GM19467 (cell line): ENCODE measurements around the gene CDKN3.
"Not testable (repeated sequence)": the region's sequence is repeated elsewhere in the genome, so short reads cannot be mapped to it uniquely, and the experiment has no call there.

Experiments used
- ATAC-seq: cut with Tn5 transposase; IDR thresholded peaks from one replicate; pipeline ENCODE4 v1.9.1; 2021; ENCODE audit warnings: mild to moderate bottlenecking, moderate library complexity; ENCODE audit not compliant: unreplicated experiment

Gene CDKN3

GRCh38 chr14:54370323-54371198, 26.2 kb upstream of the CDKN3 start:
- ATAC-seq: no peak

- no peak for ATAC-seq
These were observed 22.5 kb upstream of the CDKN3 start for GRCh38 chr14:54374117-54374884.

- ATAC-seq: no peak
These were observed 19.3 kb upstream of the CDKN3 start for GRCh38 chr14:54377501-54377900.

GRCh38 chr14:54378893-54379292, 17.9 kb upstream of the CDKN3 start:
- not testable (repeated sequence) for ATAC-seq

DNA sequence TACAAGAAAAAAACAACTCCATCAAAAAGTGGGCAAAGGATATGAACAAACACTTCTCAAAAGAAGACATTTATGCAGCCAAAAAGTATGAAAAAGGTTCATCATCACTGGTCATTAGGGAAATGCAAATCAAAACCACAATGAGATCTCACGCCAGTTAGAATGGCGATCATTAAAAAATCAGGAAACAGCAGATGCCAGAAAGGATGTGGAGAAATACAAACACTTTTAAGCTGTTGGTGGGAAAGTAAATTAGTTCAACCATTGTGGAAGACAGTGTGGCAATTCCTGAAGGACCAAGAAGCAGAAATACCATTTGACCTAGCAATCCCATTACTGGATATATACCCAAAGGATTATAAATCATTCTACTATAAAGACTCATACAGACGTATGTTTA, 16.2 kb upstream of the CDKN3 start:
- ATAC-seq: not testable (repeated sequence)

GRCh38 chr14:54381821-54382220, 15.0 kb upstream of the CDKN3 start:
- ATAC-seq: no peak

GRCh38 chr14:54383835-54384234, 13.0 kb upstream of the CDKN3 start:
- no peak for ATAC-seq

GRCh38 chr14:54385556-54385955, 11.3 kb upstream of the CDKN3 start:
- no peak for ATAC-seq

GRCh38 chr14:54387328-54387727, 9.5 kb upstream of the CDKN3 start:
- ATAC-seq: no peak

DNA sequence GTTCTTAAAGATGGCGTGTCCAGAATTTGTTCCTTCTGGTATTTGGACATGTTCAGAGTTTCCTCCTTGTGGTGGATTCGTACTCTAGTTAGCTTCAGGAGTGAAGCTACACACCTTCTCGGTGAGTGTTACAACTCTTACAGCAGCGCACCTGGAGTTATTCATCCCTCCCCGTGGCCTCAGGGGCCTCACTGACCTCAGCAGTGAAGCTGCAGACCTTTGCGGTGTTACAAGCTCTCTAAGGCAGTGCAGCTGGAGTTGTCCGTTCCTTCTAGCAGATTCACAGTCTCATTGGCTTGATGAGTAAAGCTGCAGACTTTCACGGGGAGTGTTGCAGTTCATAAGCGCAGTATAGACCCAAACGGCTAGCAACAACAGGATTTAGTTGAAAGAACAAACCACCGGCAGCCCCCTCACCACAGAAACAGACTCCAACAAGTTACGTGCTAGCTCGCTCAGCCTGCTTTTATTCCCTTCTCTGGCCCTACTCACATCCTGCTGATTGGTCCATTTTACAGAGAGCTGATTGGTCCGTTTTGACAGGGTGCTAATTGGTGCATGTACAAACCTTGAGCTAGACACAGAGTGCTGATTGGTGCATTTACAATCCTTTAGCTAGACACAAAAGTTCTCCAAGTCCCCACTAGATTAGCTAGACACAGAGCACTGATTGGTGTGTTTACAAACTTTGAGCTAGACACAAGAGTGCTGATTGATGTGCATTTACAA, 4.5 kb upstream of the CDKN3 start:
- ATAC-seq: no peak

DNA sequence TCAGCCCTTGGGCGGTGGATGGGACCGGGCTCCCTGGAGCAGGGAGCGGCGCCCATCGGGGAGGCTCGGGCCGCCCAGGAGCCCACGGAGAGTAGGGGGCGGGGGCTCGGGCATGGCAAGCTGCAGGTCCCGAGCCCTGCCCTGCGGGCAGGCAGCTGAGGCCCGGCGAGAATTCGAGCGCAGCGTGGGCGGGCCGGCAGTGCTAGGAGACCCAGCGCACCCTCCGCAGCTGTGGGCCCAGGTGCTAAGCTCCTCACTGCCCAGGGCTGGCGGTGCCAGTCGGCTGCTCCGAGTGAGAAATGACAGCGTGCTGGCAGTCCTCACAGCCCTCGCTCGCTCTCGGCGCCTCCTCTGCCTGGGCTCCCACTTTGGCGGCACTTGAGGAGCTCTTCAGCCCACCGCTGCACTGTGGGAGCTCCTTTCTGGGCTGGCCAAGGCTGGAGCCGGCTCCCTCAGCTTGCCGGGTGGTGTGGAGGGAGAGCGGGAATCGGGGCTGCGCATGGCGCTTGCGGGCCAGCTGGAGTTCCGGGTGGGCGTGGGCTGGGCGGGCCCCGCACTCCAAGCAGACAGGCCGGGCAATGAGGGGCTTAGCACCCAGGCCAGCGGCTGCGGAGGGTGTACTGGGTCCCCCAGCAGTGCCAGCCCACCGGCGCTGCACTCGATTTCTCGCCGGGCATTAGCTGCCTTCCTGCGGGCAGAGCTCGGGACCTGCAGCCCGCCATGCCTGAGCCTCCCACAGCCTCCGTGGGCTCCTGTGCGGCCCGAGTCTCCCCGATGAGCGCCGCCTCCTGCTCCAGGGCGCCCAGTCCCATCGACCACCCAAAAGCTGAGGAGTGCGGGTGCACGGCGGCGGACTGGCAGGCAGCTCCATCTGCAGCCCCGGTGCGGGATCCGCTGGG, 3.6 kb upstream of the CDKN3 start:
- ATAC-seq: not testable (repeated sequence)

- ATAC-seq: no peak
These were observed 2.2 kb upstream of the CDKN3 start for GRCh38 chr14:54394596-54394995.

DNA sequence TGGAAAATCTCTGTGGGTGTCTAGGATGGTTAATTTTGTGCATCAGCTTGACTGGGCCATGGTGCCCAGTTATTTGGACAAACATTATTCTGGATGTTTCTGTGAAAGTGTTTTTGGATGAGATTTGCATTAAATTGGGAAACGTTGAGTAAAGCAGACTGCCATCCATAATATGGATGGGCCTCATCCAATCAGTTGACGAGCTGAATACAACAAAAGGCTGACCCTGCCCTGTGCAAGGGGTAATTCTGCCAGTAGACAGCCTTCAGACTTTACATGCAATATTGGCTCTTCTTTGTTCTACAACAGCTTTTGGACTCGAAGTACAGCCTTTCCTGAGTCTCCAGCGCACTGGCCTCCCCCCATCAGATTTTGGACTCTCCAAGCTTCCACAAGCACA, 1.5 kb upstream of the CDKN3 start:
- no peak for ATAC-seq

DNA sequence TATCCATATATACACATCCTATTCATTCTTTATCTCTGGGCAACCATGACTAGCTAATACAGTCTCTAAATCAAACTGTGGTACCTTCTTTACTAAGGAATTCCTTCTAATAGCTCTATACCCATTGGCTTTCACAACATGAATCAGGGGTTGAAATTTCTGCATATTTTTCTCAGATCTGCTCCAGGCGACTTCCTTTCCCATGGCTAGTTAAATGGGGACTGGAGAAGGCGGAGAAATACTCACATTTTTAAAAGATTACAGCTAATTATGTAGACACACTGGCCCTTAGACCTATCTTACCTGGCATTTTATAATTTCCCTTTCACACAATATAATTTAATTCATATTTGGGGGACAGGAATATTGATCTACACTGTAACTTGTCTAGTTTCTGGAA, 1.1 kb upstream of the CDKN3 start:
- no peak for ATAC-seq

GRCh38 chr14:54396183-54396492, 669 bp upstream of the CDKN3 start:
- ATAC-seq: no peak

DNA sequence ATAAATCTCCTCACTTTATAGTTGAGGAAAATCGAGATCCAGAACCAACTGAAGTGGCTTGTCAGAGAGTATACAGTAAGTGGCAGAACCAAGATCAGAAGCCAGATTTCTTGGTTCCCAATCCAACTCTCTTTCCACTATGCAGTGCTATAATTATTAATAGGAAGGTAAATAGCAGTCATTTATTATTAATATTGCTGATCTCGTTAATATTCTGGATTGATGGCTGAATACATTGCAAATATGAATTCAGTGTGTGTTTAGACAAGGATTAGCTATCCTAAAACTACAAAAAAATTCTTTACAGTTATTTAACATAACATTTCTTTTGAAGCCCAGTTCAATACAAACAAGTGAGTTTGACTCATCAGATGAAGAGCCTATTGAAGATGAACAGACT, 2.8 kb downstream of the CDKN3 start:
- ATAC-seq: no peak

GRCh38 chr14:54403401-54404005, 6.7 kb downstream of the CDKN3 start:
- not testable (repeated sequence) for ATAC-seq

- ATAC-seq: no peak
These were observed 13.4 kb downstream of the CDKN3 start for GRCh38 chr14:54410215-54410614.

GRCh38 chr14:54411371-54411770, 14.6 kb downstream of the CDKN3 start:
- no peak for ATAC-seq

- ATAC-seq: no peak
These were observed 23.8 kb downstream of the CDKN3 start for GRCh38 chr14:54420478-54421142.
